T-helper 1 cell treated with Interleukin-12 subunit alpha and Interleukin-12 subunit beta and Interleukin-4 antibody, amounts not matched to agents 30 ng/mL and 1 ng/mL, for 36 hours (primary cell): ENCODE measurements around the gene NOL4L. TPM values are rescaled to one million over a fixed set of nuclear protein-coding genes. Genes with fewer than 3 reads are reported as not detected.

ENCODE experiments used
- intact Hi-C: fragments of 100-400 bp; cut with micrococcal nuclease; formaldehyde crosslinking; loops from one replicate; pipeline ENCODE4 v1.15.1; 2024
- total RNA-seq: library from RNA; stranded (reverse); gene quantifications from 2 replicates; pipeline ENCODE4 v1.2.3, GENCODE V29; 2022

NOL4L gene
- total RNA-seq, 1 donor from 2014 or later: 26.0 TPM

DNA sequence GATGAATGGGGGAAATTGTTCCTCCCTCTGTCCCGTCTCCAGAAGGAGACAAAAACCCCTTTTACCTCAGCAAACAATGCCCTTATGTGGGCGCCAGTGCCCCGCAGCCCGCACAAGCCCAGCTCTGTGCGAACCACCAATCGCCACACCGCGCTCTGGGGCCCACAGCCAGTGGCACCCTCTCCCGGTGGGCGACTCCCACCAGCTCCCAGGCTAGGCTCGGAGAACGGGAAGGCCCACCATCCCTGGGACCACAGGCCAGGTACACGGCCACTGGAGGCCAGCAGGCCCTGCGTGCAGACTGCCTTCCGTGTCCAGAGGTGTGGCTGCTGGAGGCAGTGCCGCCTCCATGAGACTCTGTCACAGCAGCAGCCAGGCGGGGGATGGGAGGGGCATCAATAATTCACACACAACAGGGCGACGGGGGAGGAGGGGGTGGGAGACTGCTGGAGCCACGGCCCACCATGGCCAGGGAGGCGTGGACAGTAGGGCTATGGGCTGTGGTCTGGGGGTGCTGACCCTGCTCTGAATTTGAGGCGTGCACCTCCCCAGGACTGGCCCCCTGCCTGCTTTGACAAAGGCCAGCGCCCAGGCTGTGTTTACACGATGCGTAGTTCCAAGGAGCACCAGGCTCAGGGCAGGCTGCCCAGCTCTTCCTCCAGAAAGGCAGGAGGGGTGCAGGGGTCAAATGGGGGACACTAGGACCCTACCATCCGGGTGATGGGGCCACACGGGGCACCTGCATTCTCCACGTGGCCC lies 121.3 kb downstream of the NOL4L start:
- intact Hi-C loops: no loop called here

DNA sequence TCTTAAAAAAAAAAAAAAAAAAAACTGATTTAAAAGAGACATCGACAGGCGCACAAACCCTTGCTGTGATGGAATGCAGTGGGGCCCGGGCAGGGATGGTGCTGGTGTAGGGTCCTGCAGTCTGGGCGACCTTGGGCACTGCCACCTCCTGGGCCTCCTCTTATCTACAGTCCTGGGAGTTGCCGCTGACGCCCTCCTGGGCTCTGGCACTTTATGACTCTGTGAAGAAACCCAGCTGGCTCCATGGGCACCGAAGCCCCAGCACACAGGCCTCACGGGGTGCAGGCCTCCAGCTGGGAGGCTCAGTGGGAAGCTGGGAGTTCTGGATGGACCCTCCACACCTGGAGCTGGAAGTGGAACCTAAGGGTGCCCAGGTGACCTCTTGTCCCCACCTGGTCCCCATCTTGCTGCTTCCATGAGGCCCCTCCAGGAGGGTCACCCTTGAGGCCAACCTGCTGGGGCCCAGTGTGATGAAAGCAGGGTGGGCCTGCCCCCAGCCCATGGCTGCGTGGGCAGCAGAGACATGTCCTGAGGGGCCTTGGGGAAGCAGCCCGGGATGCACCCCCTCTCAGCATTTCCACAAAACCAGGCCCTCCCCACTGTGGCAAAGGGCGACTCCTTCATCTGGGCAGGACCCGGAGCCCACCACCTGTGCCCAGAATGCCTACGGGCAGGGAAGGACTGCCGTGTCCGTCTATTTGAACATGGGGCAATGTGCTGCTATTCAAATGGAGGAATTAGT lies 122.1 kb downstream of the NOL4L start:
- intact Hi-C loops: no loop called here

DNA sequence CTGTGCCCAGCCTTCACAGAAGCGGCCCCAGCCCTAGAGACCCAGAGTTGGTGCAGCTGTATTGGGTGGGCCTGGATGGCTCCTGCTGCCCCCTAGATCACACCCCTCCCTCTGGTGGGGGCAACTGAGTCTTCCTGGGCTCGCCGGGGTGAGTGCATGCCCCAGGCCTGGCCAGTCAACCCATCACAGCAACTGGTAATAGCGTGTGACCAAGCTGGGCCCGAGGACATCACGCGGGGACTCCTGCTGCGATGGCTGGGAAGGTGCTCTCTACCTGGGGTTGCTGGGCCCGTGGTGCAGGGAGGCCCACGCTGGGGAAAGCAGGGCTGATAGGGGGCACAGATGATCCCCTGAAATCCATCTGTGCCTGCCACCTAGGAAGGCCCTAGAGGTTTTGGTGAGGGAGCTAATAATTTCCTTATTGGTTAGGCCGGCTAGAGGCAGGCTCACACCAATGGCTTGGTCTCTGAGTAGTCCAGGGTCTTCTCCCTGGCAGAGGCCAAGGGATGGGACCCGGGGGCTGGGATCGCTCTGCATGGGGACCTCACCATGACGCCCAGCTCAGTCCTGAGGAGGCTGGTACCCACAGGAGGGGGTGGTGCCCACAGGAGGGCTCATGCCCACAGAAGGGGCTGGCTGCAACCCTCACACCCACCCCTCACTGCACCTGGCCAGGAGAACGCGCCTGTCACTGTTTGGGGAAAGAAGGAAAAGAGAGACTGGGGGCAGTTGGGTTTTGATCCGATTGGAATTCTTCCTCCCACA lies 123.1 kb downstream of the NOL4L start:
- intact Hi-C loops: no loop called here

DNA sequence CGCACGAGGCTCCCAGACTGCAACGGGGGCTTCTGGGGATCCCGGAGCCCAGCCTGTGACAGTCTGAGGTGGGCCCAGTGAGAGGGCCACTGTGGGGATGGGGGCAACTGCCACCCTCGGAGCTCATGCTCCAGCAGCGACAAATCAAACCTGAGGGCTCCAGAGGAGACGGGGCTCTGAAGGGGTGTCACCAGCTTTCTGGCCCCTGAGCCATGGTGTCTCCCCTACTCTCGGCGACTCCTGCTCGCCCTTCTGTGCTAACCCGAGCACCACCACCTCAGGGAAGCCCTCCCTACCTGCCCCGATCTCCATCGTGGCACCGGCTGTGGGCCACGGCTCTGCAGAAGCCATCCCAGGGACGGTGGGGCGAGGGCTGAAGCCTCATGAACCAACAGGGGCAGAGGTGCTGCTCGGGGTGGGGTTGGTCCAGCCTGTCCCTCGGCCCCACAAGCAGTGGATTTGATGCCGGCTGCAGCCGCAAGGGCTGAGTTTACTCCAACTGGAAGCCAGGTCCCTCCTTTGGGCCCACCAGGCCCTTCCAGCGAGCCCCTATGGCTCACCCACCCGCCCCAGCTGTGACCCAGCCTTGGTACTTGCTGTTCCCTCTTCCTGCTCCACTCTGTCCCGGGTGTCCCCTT lies 124.3 kb downstream of the NOL4L start:
- intact Hi-C loops: no loop called here

DNA sequence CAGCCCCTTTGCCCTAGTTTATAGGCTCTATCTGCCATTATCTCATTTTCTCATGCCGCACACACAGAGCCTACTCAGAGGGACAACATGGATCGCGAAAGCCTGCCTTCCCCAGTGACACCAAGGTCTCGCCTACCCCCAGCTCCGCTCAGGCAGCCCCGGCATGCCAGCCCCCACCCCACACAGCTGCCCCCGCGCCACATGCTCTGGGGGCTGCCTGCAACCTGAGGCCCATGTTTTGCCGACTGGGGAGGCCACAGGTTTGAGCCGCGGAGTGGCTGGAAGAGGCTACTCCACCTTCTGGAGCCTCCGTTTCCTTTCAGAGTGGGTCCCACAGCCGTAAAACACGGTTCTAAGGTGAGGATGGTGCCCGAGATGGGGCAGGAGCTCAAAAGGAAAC lies 124.9 kb downstream of the NOL4L start:
- intact Hi-C loops: no loop called here

DNA sequence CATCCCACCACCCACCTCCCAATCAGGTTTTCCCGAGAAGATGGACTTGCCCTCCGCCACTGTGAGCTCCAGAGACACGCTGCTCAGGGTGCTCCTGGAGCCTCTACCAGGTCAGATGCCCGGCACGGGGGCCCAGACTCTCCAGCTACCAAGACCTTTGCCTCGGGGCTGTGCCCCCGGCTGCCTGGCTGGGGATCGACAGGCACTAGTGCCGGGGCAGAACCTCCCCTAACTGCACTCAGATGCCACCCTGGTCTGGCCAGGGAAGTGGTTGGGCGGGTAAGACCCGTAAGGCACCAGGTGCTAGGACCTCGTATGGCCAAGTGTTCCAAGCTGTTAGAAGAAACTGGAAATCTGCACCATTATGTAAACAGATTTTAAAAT lies 126.3 kb downstream of the NOL4L start:
- intact Hi-C loops: no loop called here

DNA sequence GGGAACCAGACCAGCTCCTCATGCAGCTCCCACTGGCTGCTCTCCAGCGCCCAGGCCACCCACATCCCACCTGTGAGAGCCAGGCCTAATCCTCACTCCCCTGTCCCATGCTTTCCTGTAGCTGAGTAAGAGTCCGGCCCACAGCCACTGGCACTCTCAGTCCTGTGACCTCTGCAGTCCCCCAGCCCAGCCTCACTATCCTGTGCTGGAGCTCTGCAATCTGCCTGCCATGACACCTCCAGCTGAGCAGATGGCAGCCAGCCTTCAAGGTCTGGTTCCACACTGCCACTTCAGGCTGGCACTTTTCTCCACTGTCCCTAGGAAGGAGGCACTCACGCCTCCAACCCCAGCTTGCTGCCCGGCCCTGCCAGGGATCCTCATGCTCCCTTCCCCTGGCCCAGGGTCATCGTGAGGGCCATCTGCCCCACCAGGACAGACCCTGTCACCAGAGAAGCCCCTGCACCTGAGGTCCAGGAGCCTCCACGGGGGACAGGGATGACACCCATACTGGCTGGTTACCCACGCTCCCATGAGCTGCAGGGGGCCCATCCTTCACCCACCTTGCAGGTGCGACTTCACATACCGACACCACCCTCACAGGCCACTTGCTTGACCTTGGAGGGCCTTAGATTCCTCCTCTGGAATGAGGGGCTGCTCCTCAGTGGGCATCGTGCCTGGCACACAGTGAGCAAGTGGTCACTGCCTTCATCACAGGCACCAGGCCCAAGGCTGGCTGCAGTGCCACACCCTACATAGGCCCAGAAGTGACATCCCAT lies 126.9 kb downstream of the NOL4L start:
- intact Hi-C loops: no loop called here

DNA sequence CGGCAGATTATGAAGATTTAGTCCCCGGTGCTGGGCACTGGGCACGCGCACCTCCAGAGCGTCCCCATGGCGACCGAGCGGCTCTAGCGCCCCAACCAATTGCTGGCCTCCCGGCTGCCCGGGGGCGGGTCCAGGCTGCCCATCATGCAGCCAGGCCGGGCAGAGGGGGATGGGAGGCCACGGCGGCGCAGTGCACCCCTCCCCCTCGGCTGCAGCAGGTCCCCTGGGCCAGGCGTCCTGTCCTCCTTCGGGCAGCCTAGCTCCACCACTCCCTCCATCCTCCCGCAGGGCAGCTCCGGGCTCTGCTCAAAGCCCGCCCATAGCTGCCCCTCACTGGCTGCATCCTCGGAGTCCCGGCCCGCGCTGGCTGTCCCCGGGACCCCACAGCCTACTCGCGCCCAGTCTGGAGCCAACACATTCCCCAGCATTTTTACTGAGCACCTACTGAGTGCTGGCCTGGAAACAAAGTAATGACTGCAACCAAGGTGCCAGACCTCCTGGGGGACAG lies 127.6 kb downstream of the NOL4L start:
- intact Hi-C loops: no loop called here

DNA sequence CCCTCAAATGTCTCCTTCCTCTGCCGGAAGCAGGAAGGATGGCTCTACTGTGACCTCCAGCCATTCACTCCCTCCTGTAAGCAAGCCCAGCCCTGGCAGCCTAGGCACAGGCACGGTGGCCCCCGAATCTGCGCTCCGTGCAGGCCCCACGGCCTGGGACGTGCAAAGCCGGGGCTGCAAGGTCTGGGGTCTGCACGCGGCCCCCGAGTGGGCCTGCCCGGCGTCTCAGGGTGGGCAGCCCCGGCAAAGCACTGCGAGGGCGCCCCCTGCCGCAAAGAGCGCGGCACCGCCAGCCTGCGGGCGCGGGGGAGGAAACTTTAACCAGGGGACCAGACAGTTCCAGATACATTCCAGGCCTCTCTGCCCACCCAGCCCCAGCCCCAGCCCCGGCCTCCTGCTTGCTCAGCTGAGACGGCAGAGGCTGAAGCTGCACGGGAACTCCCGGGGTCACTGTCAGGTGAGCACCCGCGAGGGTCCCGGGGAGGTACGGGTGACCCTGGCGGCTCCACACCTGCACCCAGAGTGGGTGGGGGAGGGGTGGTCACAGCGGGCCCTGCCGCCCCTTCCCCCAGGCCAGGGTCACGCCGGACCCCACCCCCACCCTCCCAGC lies 128.2 kb downstream of the NOL4L start:
- intact Hi-C loops: no loop called here

DNA sequence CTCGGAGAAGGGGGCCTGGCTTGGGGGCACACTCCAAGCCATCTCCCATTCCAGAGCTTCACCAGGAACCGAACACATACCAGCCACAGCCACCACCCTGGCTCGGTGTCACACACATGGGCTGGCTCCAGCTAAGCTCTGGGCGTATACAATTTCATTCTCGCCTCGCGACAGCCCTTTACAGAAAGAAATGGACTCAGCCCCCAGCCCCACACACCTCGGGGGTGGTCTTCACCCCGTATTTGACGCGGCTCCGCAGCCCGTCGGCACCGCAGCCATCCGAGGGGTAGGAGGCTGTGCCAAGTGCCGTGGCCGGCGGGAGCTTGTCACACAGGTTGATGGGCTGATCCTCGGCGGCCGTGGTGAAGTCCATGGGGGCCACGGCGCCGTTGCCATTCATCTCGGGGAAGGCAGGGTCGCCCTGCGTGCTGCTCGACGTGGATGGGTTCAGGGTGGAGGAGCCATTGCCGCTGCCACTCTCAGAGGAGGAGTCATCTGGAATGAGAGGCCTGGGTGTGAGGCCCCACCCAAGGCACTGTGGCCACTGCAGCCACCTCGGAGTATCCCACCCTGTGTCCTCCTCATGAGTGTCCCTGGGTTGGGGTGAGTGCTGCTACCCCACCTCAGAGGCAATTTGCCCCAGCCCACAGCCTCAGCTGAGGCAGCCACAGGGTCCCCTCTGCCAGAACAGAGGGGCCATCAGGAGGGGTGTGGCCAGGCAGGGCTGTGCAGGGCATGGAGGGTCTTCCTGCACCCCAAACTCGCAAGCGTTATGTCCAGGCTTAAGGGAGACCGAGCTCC lies 129.0 kb downstream of the NOL4L start:
- intact Hi-C loops: no loop called here

DNA sequence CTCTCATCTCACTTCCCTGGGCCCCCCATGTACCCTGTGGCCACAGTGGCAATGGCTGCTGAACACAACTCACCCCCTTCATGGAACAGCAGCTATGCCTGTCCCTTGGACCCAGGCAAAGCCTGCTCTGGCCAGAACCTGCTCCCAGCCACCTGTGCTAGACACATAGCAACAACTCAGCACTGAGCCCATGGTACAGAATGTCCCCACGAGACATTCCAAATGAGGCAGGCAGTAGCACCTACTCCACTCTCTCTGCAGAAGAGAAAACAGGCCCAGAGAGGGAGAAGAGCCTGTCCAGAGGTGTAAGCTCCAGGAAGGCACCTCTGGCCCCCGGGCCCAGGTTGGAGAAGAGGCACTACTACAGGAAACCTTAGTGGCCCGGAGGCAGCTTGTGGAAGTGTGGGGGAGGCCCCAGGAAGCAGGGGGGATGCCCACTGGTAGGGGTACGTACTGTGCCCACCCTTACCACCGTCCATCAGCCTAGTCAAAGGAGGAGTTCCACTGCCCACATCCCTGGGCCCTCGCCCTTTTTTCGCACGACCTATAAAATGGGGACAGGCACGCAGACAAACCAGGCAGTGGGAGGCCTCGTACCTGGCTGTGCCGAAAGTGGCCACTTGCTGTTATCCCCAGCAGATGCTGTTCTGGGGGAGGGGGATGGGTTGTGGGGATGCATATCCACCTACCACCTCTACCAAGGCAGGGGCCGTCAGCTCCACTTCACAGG lies 129.8 kb downstream of the NOL4L start:
- intact Hi-C loops: no loop called here

DNA sequence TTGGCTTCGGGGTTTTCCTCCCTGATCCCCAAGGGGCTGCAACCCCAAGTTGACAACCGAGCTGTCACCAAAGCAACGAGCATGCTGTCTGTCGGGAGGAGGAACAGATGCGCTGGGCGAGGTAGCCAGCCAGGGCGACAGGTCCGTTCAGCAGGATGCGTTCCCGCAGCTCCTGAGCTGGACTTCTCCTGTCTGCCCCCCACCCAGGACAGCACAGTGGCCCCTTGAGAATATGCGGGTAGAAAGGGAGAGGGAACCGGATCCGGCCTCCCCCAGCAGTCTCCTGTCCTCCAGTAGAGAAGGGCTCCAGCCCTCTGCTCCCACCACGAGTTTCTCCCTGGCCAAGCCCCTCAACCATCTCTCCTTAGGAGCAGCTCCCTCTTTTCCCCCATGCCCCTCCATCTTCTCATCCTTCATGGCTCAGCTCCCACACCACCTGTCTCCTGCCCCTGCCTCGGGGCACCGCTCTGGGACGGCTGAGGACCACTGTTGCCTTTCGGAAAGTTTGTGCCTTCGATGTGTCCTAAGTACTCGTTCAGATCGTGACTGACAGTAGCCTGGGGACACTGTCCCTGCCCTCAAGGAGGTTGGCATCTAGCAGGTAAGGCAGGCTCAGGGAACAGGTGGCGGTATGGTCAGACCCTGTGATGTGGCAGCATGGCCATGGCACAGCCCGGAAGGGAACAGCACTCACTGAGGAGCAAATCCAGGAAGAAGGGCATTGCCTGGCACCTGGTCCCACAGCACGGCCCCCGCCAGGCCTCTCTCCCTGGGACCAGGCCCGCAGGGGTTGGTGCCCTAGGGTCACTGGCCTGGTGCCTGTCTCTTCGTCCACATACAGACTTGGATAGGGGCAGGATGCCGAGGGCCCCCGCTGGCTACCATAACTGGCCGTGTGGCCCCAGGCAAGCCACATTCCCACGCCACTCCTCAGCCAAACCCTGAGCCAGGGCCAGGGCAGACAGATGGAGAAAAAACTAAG lies 130.7 kb downstream of the NOL4L start:
- intact Hi-C loops: no loop called here

DNA sequence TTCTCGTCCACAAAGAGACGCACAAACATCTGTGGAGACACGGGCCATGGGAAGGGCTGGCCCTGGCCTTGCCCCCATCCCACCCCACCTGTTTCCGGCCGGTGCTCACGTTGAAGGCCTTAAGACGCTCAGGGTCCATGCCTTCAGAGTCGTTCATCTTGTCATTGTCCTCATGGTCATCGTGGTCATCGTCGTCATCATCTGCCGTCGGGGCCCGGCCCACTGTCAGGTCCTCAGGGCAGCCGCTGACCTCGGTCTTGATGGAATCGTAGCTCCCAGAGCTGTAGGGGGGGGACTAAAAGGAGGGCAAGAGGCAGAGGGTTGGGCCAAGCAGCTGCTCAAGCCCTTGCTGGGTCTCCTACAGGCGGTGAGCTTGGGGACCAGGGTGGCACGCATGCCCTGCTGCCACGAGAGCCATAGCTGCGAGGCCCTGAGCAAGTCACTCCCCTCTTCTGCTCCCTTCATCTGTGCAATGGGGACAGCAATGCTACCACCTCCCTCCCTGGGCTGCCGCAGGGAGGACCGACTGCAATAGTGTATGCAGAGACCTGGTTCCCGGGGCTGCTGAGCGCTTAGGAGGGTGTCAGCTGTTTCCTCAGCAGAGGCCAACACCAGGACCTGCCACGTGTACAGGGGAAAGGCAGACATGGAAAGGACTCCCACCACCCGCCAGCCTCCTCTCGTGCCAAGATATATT lies 131.5 kb downstream of the NOL4L start:
- intact Hi-C loops: no loop called here

DNA sequence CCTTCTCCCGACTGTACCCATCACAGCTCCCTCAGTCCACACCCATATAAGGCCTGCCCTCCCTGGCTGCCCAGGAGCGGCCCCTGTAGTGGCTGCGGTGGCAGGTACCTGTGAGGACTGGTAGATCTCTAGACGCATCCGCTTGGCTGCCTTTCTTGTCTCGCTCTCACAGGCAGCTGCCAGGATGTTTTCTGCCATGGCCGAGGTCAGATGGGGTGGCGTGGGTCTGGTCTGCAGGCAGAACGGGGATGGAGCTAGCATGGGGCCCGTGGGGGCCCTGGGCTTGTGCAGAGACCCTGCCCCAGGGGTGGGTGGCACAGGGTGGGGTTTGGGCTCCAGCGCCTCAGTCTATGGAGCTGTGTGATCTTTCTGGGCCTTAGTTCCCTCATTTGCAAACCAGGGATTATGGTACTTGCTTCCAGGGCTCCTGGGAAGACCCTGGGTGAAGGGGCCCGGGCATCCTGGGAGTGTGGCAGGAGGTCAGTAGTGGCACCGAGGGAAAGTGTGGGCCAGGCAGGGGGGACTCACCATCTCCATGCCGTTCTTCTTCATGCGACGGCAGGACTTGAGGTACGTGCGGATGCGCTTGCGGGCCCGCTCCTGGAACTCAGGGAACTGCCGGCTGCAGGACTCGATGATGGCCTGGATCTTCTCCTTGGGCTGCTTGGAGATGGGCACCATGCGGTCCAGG lies 132.2 kb downstream of the NOL4L start:
- intact Hi-C loops: no loop called here

DNA sequence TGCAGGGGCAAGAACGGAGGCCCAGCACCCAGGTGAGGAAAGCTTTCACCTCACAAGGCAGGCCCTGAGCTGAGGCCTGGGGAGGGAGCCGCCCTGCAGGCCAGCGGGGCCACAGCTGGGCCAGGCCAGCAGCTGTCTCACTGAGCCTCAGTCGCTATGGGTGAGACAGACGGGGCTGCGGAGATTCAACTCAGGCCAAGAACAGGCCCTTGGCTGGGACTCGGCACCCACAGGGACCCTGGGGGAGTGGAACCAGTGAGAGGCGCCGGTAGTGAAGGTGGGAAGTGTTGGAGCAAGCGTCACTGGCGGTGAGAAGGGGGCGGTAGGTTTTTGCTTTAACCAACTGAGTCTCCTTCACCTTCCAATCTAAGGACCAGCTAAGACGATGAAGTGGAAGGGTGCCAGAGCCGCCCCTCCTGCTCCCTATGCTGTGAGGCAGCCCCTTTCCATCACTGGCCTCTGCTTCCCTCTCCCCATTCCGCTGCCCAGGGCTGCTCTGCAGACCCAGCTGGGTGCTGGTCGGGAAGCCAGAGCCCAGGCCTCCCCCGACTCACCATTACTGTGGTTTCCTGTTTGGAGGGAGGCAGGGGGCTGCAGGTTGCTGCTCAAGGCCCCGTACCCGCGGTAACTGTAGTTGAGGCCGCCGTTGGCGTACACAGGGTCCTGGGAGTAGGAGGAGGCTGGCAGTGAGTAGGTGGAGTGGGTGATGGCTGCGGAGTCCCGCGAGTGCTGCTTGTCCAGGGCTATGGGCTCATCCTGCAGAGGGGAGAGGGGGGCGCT lies 133.3 kb downstream of the NOL4L start:
- intact Hi-C loops: no loop called here

DNA sequence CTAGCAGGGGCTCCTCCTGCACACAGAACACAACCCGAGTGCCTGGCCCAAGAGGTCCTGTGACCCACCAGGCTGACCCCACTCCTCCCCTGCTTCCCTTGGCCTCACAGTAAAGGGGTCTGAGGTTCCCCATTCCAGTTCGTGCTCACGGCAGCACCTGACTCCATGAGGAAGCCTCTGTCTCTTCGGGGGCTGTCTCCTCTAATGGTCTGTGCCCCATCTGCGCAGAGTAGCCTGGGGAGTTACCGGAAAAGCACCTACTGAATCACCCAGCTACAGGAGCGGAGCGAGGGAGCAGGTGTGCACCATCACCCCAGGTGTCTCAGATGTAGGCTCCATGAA lies 133.8 kb downstream of the NOL4L start:
- intact Hi-C loops: no loop called here
